ENCODE measurements around the gene SDR39U1.
A peak's percentile ranks its signal among the peaks of the same experiment; 100 is the strongest.
"Not testable (repeated sequence)": the region's sequence is repeated elsewhere in the genome, so short reads cannot be mapped to it uniquely, and the experiment has no call there.

The SDR39U1 gene

GRCh38 chr14:24442240-24443052 is at the start of gene SDR39U1:
Gene SDR39U1 (minus strand): TSS chr14:24442776. CDS start chr14:24442769, 7 bp downstream.
- DNase-seq = peak; percentile 68 to 99 (median 96)

DNA sequence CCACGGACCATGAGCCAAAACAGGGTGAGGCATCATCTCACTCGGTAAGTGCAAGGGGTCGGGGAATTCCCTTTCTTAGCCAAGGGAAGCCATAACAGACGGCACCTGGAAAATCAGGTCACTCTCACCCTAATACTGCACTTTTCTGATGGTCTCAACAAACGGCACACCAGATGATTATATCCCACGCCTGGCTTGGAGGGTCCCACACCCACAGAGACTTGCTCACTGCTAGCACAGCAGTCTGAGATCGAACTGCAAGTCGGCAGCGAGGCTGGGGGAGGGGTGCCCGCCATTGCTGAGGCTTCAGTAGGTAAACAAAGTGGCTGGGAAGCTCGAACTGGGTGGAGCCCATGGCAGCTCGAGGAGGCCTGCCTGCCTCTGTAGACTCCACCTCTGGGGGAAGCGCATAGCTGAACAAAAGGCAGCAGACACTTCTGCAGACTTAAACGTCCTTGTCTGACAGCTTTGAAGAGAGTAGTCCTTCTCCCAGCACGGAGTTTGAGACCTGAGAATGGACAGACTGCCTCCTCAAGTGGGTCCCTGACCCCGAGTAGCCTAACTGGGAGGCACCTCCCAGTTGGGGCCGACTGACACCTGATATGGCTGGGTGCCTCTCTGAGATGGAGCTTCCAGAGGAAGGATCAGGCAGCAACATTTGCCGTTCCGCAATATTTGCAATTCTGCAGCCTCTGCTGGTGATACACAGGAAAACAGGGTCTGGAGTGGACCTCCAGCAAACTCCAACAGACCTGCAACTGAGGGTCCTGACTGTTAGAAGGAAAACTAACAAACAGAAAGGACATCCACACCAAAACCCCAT is 49.2 kb upstream of the SDR39U1 start:
- not testable (repeated sequence) for DNase-seq

DNA sequence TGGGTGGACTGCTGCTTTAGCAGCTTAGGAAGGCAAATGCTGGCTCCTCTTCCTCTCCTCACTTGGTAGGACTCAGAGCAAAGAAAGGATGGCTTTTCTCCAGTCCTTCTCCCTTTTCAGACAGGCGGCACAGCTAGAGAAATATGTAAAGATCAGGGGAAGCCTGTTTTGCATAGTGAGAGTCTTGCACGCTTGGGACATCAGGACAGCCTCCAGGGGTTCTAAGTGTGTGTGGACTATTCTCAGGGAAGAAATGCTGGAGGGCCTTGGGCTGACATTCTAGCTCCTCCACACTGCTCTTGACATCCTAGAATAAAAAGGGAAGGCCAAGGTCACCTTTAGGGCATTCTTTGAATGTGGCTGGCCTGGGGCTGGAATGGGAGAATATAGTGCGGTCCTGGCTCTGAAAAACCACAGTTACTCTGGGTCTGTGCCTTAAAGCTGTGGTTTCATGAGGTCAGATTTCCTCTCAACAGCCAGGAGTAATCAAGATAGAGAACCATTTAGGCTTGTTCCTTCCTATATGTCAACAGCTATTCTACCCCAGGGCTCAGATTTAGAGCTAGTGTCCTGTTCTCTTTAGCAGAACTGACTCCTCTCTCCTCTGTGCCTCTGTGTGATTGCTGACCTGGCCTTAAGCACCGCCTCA is 41.2 kb upstream of the SDR39U1 start:
- no peak for DNase-seq

DNA sequence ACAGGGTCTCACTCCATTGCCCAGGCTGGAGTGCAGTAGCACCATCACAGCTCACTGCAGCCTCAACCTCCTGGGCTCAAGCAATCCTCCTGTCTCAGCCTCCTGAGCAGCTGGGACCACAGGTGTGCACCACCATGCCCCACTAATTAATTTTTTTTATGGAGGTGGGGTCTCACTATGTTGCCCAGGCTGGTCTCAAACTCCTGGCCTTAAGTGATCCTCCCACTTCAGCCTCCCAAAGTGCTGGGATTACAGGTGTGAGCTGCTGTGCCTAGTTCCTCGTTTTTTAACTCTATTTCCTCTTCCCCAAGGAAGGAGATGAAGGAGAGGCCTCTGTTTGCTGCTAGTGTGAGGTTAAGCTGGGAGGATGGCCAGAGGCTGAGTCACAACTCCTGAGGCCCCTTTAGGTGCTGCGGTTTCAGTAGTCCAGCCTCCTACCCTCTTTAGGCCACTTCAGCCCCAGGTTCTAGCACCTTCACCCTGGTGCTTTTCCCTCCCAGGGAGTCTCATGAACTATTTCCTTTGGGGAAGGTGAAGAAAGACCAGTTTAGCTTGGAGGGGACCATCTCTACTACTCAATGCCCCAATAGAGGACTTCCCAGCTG is 40.2 kb upstream of the SDR39U1 start:
- not testable (repeated sequence) for DNase-seq

DNA sequence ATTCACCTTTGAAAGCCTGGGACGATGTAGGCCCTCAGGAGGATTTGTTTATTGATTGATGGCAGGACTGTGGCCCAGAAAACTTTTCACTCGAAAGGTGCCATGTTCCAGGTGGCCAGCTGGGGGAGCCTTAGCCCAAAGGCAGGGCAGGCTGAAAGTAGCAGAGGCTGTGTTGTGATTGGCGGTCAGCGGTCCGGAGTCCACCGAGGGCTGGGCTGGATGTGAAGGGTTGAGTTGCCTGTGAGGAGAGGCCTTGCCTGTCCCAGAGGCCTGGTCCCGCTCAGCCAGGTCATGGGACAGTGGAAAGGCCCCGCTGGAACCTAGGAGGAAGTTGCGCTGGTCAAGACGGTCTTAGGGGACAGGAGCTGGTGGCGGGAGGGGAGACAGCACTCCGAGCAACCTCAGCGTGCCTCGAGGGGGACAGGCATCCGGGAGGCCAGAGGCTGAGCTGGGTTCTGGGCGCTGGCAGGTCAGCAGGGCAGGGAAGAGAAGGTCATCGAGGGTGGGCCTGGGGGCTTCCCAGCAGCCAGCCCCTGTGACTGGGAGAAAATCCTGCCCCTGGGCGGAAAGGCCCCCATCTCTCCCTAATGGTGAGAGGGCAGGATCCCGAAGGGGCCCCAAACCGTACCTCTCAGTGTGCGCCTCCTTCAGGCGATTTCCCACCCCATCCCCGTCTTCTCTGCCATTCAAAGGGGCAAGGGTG is 39.2 kb upstream of the SDR39U1 start:
- no peak for DNase-seq

GRCh38 chr14:24479999-24480398 is 37.4 kb upstream of the SDR39U1 start:
- DNase-seq = not testable (repeated sequence)

DNA sequence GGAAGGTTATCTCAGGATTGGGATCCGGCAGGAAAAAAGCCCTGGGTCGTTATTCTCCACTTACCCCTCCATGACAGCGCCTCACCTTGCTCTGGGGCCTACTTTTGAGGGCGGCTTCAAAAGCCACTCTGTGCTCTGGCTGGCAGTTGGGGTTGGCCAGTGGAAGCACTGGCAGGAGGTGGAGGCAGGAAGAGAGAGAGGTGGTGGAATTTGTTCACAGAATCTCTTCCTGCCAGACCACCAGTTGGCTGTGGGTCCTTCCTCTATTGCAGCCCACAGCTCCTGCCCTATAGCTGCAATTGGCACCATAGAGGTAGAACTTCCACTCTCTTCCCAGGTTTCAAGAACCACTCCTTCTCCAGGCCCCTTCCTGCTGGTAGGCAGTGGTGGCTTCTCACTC is 32.7 kb upstream of the SDR39U1 start:
- DNase-seq = no peak

DNA sequence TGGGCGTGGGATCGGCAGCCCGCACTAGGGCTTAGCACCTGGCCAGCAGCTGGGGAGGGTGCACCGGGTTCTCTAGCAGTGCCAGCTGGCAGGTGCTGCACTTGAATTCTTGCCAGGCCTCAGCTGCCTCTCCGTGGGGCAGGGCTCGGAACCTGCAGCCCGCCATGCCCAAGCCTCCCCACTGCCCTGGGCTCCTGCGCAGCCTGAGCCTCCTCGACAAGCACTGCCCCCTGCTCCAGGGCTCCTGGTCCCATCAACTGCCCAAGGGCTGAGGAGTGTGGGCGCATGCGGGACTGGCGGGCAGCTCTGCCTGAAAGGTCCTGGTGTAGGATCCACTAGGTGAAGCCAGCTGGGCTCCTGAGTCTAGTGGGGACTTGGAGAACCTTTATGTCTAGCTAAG is 30.6 kb upstream of the SDR39U1 start:
- no peak for DNase-seq

DNA sequence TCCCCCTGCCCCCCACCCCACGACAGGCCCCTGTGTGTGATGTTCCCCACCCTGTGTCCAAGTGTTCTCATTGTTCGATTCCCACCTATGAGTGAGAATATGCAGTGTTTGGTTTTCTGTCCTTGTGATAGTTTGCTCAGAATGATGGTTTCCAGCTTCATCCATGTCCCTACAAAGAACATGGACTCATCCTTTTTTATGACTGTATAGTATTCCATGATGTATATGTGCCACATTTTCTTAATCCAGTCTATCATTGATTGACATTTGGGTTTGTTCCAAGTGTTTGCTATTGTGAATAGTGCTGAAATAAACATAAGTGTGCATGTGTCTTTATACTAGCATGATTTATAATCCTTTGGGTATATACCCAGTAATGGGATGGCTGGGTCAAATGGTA is 27.9 kb upstream of the SDR39U1 start:
- not testable (repeated sequence) for DNase-seq

GRCh38 chr14:24465805-24466204 is 23.2 kb upstream of the SDR39U1 start:
- DNase-seq = no peak

DNA sequence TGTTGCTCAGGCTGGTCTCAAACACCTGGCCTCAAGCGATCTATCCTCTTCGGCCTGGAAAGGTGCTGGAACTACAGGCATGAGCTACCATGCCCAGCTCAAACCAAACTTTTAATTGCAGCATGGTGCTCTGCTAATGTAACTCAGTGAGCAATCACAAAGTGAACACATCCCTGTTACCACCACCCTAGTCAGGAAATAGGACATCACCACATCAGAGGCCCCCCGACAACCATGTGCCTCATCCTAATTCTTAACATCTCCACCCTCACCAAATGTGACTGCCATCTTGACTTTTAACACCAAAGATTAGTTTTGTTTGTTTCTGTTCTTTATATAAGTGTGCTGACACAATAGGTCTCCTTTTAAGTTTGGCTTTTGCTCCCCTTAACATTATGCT is 22.8 kb upstream of the SDR39U1 start:
- no peak for DNase-seq

- DNase-seq = no peak
Observed at GRCh38 chr14:24463884-24464785, 21.6 kb upstream of the SDR39U1 start.

- no peak for DNase-seq
Observed at GRCh38 chr14:24463017-24463883, 20.7 kb upstream of the SDR39U1 start.

GRCh38 chr14:24461336-24461735 is 18.8 kb upstream of the SDR39U1 start:
- no peak for DNase-seq

- no peak for DNase-seq
Observed at GRCh38 chr14:24459331-24459730, 16.8 kb upstream of the SDR39U1 start.

GRCh38 chr14:24458736-24459135 is 16.2 kb upstream of the SDR39U1 start:
- DNase-seq = no peak

DNA sequence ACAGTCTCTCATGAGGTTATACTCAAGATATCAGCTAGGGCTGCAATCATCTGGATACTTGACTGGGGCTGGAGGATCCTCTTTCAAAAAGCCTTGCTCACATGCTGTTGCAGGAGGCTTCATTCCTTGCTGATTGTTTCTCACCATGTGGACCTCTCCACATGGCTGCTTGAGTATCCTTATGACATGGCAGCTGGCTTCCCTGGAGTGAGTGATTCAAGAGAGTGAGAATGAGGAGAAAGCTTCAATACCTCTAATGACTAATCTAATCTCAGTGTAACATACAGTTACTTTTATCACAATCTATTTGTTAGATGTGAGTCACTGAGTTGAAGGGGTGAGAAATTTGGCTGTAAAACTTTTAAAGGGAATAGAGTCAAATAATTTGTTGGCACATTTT is 14.4 kb upstream of the SDR39U1 start:
- DNase-seq = no peak

DNA sequence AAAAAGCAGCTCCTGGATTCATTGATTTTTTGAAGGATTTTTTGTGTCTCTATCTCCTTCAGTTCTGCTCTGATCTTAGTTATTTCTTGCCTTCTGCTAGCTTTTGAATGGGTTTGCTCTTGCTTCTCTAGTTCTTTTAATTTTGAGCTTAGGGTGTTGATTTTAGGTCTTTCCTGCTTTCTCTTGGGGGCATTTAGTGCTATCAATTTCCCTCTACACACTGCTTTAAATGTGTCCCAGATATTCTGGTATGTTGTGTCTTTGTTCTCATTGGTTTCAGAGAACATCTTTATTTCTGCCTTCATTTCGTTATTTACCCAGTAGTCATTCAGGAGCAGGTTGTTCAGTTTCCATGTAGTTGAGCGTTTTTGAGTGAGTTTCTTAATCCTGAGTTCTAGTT is 8.3 kb upstream of the SDR39U1 start:
- not testable (repeated sequence) for DNase-seq

DNA sequence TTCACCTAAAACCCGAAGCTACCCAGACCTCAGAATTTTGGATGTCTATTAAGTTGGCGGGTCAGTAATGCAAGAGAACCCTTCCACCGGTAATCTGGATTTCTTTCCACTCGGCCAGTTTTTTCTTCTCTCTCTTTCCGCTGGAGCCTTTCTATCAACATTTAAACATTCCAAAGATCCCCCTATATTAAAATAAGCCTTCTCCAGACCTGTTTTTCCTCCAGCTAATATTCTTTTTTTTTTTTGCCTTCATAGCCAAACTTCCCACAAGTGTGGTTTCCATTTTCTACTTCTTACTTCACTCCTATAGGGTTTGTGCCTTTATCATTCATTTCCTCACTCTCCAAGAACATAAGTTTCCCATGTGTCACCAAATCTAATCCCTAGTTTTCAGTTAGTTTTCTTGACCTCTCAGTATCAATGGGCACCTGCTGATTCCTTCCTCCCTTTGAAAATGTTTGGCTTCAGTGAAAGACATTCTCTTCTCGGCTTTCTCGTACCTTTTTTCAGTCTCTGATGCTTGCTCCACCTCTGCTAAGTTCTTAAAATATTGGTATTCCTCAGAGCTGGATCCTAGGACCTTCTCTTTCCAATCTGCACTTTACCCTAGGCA is 583 bp upstream of the SDR39U1 start:
- DNase-seq = no peak

GRCh38 chr14:24441904-24442239 is 704 bp downstream of the SDR39U1 start:
- DNase-seq = no peak

All from C1 segment of cervical spinal cord (tissue), 14 donors.